H4 (cell line): Measurements from ENCODE around the gene ZBTB7C. TPM values are rescaled to one million over a fixed set of nuclear protein-coding genes. Genes with fewer than 3 reads are reported as not detected.

ENCODE experiments used
- DNase-seq: peaks from one replicate; pipeline ENCODE4 v3.0.0-alpha.2; 2015; ENCODE audit warnings: low spot score
- total RNA-seq: library from RNA; depleted of rRNA; stranded (reverse); fragments of >200 nt; shearing (Covaris generic); gene quantifications from 2 replicates; pipeline ENCODE4 v1.2.3, GENCODE V29; 2014; rRNA removed

ZBTB7C gene
- total RNA-seq, 1 experiment from 2014 or later = 1.1 TPM

DNA sequence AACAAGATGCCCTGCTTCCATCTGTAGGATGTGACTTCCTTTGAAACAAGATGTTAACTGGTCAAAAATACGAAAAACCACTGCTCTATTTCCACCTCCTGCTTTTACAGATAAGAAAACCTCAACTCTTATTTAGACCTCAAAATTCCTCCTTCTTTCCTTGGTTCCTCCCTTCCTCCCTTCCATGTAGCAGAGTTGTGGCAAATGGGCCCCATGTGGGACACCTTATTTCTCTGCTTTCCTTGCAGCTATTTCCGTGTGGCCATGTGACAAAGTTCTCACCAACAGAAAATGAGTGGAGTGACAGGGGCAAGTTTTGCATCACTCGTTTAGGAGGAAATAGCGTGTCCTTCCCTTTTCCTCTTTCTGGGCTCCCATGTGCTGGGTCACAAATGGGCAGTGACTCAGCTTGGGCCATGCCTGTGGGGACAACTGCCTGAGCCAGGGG is 409.4 kb downstream of the ZBTB7C start:
- DNase-seq = no peak

DNA sequence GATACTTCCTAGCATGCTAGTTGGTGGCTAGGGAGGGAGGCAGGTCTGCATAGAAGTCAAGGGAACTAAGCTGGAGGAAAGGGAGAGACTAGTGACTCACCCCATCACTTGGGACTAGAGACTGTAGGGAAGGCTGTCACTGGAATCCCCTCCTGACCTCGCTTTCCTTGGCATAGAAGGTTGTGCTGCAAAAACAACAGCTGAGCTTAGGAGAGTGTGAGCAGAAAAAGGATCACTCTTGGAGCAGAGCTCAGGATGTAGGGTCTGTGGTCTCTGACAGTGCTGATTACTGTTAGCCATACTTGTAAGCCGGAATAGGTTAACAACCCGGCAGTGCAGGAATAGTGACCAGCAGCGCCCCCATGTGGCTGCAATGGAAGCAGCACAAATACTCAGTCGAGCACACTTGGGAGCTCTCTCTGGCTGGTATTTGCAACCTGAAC is 411.8 kb downstream of the ZBTB7C start:
- DNase-seq = no peak

DNA sequence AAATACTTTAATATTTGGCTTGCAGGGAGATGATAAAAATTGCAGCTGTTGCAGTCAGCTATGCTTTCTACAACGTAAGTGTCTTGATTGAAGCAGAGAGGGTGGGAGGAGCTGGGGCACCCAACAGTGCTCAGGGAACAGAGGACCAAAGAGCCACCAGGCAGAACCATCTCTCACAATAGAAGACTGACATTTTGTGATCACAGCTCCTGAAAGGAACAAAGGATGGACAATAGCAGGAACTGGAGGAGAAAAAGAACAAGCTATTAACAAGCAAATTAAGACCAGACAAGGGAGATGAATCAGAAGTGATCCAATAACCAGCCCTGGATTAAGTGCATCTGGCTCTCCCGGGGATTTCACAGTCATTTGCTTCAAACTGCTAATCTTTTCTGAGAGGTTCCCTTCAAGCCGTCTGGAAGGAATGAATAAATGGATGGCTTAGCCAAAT is 413.1 kb downstream of the ZBTB7C start:
- DNase-seq = no peak

DNA sequence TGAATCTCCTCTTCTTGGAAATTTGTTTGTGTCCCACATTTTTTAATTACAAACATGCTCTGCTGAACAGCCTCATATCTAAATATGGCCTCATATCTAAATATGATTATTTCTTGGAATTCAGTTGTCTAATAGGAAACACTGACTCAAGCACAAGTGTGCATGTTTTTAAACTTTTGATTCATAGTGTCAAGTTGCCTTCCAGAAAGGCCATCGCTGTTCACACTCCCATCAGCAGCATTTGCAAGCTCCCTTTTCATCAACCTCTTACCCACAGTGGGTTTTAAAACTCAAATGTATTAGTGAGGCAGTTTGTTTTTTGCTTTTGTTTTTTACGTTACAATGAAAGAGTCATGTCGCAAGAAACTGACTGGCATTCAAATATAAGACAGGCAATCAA is 413.5 kb downstream of the ZBTB7C start:
- no peak for DNase-seq

DNA sequence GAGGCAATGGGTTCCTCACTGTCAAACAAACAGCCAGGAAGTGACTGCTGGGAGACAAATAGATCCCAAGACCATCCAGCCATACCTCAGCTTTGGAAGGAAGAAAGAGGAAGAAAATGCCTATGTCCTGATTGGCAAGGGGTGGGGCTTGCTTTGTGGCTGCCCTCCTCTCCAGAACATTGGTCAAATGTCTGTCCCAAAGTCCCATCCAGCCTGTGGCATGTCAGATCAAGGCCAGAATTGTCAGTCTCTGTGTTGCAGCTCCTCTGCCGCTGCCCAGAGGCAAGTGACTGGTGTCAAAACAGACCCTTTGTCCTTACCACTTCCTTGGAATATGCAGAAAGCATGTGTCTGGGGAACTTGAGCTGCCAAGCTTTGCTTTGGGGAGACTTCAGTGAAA is 415.8 kb downstream of the ZBTB7C start:
- no peak for DNase-seq

DNA sequence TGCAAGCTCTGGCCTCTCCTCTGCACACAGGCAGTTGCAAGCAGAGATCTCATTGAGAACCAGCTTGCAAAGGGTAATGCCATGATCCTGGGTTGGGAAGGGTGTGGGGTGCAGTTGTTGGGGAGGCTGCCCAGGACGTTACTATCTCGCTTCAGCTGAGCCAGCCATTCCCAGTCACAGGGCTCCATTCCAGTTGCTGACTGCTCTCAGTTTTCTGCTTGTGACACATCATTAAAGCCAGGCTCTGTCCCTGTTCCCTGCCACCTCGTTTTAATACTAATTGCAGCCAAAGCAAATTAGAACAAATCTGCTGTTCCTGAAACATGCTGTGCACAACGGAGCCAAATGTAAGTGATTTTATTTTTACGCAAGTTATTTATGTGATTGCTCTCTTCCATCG is 416.2 kb downstream of the ZBTB7C start:
- no peak for DNase-seq

DNA sequence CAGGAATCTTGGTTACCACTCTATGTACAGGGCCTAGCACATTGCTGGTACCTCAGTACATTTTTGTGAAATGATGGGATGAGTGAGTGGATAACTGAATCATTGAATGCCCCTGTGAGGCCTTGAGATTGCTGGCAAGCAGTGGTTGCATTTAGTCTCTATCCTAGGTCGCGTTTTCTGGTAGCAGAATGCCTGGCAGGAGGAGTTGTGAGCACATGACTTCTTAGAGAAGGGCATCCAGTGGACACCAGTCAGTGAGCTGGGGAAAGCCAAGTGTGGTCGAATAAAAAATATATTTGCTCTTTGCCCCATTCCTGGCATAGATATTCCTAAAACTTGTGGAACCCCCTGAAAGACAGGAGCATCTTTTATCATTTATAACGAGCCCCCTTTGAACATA is 416.9 kb downstream of the ZBTB7C start:
- no peak for DNase-seq

DNA sequence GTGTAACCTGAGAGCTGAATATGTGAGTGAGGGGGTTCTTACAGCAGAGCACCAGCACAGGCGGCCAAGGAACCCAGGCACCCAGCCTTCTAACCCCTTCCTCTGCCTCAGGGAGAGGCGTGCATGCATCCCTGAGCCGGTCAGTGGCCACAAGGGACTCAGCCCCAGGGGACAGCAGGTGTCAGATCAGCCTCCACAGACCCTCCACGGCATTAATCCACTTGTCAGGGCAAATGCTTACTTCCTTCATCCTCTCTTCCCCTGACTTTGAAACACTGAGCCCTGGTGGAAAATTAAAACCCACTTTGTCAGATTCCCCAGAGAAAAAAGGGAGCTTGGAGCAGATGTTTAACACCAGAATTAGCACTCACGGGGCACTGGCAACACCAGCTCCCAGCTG is 418.2 kb downstream of the ZBTB7C start:
- DNase-seq = no peak

DNA sequence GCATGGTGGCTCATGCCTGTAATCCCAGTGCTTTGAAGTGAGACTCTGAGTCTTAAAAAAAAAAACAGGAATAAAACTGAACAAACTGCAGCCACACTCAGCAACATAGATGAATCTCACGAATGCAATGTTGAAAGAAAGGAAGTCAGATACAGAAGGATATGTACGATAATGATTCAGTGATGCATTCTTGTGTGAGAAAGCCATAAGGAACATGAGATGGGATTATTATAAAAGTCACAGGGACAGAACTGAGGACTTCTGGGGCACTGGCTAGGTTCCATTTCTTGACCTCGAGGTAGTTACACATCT is 421.8 kb downstream of the ZBTB7C start:
- no peak for DNase-seq

DNA sequence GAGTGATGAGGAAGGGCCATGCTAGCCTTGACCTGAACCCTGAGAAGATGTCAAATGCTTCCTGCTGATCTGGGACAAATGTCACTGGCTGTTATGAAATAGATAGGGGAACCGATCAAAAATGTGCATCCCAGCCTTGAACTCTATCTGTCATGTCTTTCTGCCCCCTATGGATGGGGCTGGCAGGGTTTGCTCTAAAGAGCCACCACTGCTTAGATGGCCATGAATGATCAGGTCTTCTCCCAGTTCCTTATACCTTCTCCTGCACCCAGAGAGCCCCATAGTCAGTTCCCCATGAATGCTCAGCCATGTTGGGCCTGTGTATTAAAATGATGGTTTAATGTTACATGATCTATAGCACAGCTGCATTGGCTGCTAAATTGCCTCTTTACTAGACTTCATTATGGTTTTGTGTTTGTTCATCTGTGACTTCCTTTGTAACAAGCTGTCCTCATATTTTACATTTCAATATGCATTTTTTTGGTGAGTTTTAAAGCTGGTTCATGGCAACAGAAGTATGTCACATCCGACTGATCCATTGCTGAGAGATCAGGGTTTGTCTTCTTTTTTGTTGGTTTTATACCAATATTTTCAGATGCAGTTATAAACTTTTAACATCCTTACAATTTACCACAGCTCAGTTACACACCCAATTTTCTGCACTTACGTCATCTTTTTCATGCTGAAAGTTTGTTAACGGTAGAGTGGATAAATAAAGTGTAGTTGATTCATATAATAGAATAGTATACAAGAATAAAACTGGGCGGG is 422.4 kb downstream of the ZBTB7C start:
- DNase-seq = no peak

DNA sequence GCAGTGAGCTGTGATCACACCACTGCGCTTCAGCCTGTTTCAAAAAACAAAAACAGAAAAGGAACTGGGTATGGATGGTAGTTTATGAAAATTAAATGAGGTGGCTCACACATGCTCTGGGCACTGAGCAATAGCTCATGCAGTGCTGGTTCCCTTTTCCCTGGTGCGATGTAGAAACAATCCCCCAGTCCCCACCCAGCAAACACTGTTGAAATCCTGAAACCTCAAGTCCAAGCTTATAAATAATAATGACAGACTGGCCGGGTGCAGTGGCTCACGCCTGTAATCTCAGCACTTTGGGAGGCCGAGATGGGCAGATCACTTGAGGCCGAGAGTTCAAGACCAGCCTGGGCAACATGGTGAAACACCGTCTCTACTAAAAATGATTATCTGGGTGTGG is 423.3 kb downstream of the ZBTB7C start:
- DNase-seq = no peak

DNA sequence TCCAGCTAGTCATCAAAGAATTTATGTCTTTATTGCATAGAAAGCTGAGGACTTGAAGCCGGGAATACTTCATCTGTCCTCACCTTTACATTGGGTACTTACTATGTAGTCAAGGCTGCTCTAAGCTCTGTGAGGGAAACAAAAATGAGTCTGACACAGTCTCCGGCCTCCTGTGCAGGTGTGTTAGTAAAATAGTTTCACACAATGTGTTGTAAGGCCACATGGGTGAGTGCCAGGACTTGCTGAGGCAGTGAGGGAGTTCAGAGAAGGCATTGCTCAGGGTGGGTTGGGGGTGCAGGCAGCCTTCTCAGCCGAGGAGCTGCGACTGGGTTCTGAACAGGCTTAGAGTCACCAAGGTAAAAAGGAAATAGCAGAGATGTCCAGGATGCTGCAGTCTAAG is 424.2 kb downstream of the ZBTB7C start:
- DNase-seq = no peak

DNA sequence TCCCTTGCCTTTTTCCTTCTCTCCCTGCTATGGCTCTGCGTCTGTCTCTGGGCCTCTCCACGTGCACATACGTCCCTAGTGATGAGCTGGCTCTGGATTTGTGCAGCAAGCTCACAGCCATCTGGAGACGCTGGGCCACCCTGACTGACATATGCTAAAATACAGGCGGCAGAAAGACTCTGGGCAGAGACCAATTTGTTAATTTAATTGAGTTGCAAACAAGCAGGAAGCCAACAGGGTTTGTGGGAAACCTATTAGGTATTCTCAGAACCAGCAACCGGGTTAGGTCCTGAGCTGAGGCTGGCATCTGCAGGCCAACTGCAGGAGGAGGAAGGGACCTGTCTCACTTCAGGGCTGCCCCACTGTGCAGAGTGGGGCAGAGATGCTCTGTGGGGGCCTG is 425.2 kb downstream of the ZBTB7C start:
- DNase-seq = no peak

DNA sequence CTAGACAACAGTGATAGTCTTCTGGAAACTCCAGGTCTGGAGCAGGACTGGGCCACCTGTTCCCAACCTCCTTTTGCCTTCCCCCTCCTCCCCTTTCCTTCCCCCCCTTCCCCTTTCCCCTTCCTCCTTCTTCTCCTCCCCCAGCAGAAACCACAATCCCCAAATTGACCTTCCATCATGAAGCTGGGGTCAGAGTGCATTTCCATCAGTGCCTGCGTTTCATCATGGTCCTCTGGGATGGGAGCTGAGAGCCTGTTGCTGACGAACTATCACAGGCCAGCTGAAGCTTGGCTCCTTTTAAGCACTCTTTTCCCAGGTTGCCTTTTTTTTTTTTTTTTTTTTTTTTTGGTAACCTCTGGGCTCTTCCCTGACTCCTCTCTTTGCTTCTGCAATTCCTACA is 426.1 kb downstream of the ZBTB7C start:
- DNase-seq = no peak

DNA sequence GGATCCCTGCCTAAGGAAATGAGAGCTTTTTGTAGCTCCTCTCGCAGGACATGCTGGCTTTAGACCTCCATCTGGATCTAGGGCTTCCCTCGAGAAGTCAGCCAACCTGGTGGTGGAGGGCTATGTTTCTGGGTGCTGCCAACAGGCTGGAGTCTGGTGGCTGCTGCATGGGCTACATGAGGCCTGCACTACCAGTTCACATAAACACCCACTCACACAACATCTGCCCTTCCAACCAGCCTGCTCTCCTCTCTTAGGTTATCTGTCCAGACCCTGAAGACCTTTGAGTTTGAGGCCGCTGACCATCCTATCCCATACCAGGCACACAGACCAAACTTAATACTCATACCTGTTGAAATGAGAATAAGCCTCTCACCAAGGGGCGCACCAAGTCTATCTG is 427.4 kb downstream of the ZBTB7C start:
- no peak for DNase-seq

DNA sequence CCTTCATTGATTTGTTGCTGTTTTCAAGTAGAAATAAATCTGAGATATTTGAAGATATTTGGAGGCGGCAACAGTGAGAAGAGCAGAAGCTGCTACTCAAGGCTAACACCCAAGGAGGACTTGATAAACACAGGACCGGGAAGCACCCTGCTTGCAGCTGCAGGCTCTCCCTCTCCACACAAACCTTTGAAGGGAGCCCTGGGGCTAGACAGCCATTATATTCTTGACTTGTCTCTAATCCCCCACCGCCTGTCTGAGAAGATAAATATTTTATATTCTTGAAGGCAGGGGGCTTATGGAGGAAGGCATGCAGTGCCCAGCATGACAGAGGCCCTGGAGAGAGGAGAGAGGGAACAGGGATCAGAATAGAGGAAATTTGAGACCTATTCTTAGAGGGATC is 427.9 kb downstream of the ZBTB7C start:
- no peak for DNase-seq

DNA sequence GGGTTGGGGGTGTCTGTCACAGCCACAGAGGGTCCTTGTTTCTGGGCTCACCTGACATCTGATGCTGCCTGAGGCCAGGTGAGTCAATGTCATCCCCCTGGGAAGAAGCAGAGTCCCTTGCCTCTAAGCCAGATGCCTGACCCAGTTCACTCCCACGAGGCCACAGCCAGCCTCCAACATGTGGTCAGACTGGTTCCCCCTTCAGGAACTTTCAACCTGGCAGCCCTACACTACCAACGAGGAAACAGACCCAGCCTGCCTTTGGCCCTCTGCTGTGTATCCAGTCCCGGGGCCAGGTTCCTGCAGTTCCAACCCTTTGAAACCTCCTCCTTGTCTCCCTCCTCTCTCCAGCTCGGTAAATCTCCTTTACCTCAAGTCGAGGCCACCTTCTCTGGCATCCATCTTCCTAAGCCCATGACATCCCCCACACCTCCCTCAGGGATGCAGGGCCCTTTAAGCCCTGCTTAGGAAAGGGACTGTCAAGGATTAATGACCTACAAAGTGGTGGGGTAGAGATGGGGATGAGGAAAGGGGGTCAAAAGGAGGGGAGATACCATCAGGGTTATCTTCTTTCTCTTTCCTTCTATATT is 429.5 kb downstream of the ZBTB7C start:
- DNase-seq = no peak

DNA sequence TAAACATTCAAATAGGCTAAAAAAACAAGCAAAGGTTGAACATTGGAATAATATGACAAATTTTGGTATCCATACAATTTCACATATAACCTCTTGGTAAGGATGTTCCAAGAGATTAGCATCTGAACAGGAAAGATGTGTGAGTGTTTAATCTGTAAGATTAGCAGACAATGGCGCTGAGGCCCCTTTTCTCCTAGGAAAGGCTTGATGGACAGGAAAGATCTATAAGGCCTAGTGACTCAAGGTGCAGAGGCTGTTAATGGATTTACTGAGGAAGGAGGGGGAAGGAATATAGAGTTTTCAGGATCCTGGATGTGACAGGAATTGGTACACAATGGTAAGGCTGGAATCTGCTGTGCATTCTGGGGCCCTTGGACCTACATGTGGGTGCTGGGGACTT is 430.6 kb downstream of the ZBTB7C start:
- no peak for DNase-seq

DNA sequence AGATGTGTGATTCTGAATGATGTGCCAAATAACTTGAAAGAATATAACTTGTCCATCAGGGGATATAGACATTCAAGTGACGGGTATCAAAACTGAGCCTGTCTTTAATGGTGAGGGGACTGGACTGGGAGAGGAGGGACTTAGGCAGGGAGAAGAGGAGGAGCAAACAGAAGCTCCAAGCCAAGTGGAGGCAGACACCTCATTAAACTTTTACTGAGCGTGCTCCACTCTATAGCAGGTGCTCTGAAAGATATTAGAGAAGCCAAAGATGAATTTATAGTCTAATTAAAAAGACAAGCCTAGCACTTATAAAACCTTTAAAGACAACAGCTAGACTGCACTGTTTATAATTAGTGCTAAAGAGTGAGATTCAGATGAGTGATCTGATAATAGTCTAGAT is 431.0 kb downstream of the ZBTB7C start:
- no peak for DNase-seq

Other genes with a start within 250 kb of the ZBTB7C start
- 4.7 and 5.0 TPM in 2 replicates for gene CTIF, start 129.6 kb upstream of the ZBTB7C start, total RNA-seq